NT2/D1 (cell line): Measurements from ENCODE around the gene ATP5PB.

Source experiments
- SUZ12 ChIP-seq: IDR thresholded peaks from 2 replicates; pipeline ENCODE4 v1.6.1; 2011; ENCODE audit not compliant: insufficient read length, insufficient read depth; ENCODE audit errors: extremely low read depth
- YY1 ChIP-seq: IDR thresholded peaks from 2 replicates; pipeline ENCODE4 v1.6.1; 2011; ENCODE audit not compliant: insufficient read length, insufficient read depth
- ZNF274 ChIP-seq: IDR thresholded peaks from 2 replicates; pipeline ENCODE4 v1.6.1; 2011; ENCODE audit warnings: mild to moderate bottlenecking, low read depth, low read length

- TF ChIP-seq YY1 = no peak
- TF ChIP-seq SUZ12 = no peak
- no peak for TF ChIP-seq ZNF274
These were observed 2.7 kb upstream of the ATP5PB start for GRCh38 chr1:111446546-111446945.
